NAMALWA (cell line): ENCODE results near the gene SLC16A7.
"Not testable (repeated sequence)": the region's sequence is repeated elsewhere in the genome, so short reads cannot be mapped to it uniquely, and the experiment has no call there.

ENCODE experiments used
- DNase-seq: peaks from one replicate; pipeline ENCODE4 v3.0.0-alpha.2; 2015; ENCODE audit warnings: low spot score

SLC16A7 gene

DNA sequence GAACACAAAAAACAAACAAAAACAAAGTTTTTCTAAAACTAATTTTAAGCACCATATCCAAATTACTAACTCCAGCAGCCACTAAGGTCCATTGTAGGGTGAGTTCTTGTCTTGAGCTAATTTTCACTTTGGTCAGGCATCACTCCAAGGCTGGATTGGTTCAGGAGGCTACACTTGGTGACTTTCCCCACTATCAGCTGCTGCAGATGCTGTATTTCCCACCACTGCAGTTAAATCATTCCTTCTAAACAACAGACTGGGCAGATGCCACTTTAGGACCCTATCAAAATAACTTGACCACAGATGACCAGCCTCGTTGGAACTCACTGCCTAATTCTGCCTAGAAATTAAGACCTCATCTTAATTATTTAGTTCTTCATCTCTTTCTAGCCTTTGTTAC is 140.5 kb downstream of the SLC16A7 start:
- DNase-seq, result no peak

- DNase-seq, result no peak
These were observed 141.0 kb downstream of the SLC16A7 start for GRCh38 chr12:59736786-59737185.

DNA sequence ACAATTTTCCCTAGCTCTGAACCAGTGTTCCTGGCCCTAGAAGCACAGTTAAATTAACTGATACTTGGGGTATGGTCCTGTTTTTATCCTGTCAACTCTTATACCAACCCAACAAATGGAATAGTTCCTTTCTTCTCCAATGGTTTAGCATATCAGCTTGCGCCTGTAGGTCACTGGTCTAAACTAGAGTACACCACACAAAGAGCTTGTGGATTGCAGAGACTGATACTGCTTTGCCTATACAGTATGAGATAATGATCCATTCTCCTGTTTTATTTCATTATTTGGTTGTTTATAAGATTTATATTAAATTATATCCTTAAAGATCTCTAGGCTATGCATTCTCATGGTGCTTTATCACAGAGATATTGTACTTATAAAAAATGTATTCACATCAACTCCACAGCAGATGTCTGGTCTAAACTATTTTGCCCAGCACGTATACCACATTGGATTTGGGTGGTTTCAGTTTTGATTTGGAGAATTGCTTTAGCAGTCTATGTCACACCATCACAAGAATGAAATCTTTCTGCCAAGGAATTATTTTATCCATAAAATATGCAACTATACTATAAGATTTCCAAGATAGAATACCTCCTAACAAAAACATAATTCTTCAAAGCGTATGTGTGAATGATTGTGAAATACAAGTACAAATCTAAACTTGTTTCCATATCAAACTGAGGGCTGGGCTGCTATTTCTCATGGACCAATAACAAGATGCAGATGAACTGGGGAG is 142.1 kb downstream of the SLC16A7 start:
- no peak for DNase-seq

DNA sequence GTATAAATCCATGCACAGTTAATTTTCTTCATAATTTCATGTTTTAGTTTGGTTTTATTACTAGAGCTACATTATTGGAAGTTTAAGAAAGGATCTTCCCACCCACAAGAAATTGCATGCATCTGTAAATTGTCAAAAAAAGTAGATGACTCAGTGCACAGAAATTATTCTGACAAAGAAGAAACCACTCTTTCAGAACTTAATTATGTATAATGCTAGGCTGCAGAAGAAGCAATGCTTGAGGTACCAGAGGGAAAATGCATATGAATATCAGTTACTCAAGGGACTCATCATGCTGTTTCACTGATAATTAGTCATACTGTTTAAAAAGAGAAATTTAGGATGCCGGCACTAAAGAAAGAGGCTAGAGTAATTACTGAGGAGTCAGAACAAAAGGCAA is 147.0 kb downstream of the SLC16A7 start:
- DNase-seq, result no peak

DNA sequence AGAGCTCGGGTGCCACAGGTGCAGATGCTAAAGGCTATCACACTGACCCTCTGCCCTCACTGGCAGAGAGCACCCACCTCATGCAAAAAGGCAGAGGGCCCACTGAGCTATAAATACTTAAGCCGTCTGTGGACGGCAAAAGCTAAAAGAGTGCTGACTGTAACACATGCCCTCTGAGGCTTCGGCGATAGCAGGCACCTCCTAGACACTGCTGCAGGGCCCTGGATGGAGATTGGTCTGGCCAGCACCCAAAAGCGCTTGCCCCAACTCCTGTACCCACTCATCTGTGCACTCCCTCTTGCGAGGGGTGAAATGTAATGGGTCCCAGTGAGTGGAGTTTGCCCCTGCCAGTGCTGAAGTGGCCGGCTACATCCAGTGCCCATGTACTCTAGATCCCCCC is 148.7 kb downstream of the SLC16A7 start:
- no peak for DNase-seq

- DNase-seq, result not testable (repeated sequence)
These were observed 155.3 kb downstream of the SLC16A7 start for GRCh38 chr12:59751091-59751490.

- no peak for DNase-seq
These were observed 165.7 kb downstream of the SLC16A7 start for GRCh38 chr12:59761542-59761941.

DNA sequence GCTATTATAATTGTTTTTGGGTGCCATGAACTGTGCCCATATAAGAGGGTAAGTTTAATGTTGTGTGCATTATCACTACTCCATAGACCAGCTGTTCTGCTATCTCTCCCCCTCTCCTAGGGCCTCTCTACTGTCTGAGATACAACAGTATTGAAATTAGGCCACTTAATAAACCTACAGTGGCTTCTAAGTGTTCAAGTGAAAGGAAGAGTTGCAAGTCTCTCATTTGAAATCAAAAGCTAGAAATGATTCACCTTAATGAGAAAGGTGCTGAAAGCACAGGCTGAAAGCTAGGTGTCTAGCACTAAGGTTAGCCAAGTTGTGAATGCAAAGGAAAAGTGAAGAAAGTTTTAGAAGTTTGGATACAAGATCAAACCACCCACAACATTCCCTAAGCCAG is 168.0 kb downstream of the SLC16A7 start:
- DNase-seq, result no peak

GRCh38 chr12:59768031-59768430 is 172.2 kb downstream of the SLC16A7 start:
- no peak for DNase-seq

DNA sequence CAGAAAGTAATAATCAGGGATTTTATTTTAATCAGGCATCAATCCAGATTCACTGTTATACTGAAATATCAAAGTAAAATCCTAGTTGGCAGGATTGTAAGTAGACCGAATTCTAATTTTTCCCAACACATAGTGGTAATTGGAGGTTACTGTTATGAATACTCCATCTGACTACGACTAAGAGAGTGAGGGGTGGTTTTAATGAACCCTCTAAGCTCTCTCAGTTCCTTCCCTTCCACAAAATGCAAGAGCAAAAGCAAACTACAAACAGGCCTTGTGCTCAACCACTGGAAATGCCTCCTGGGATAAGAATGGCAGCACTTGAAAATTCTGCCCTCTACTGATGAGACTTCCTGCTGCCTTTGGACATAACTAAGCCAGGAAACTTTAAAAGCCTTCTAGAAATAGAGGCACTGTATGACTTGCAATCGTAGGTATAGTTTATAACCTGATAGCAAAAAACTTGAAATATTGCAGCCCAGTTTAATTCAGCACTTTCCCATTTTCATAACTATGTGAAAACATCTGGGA is 184.8 kb downstream of the SLC16A7 start:
- DNase-seq, result peak; percentile 19

DNA sequence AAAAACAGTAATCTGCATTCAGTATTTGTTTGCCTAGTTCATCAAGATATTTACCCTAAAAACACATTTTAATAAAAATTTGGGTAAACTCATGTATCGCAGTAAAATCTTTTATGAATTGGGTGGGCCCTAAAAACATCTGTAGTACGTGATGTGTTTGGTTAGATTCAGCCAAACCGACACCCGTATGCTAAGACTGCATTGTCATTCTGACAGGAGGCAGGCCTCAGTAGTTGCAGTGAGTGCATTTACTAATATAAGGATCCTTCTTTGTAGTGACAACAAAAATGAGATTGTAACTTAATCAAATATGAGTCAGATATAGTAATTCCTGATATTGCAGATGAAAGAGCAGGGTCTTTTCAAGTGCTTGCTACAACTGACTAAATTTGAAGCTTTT is 191.8 kb downstream of the SLC16A7 start:
- no peak for DNase-seq

DNA sequence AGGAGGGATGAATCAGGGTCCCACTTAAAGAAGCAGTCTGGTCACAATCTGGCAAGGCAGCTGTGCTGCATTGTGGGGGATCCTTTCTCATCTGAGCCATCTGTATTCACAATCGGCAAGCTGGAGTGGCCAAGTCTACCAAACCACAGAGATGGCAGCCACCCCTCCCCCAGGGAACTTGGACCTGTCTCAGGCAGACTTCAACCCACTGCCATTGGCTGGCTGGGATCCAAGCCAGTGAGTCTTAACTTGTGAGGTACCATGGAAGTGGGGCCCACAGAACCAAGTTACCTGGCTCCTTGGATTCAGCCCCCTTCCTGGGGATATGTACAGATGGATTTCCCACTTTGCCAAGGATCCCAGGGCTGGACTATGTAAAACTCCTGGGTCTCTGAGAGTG is 196.8 kb downstream of the SLC16A7 start:
- DNase-seq, result no peak

DNA sequence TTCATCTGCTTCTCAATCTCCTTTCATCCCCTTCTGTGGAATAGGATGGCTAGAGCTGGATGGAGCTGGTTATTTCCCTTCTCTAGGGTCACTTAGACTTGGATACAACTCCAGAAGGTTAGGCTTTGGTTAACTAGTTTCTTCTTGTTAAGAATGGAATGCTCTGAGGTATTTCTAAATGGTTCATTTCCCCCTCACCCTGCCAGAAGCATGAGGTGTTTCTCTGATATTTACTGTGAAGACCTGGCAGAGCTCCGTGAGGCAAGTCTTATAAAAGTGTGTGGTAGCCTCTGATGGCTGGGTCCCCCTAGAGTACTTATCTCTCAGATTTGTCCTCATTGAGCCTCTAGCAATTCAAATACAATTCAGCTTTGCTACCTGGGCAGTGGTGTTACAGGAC is 207.9 kb downstream of the SLC16A7 start:
- DNase-seq, result no peak

- DNase-seq, result peak; percentile 68
These were observed 212.6 kb downstream of the SLC16A7 start for GRCh38 chr12:59808317-59808910.

- no peak for DNase-seq
These were observed 216.2 kb downstream of the SLC16A7 start for GRCh38 chr12:59811991-59812390.

GRCh38 chr12:59812716-59813115 is 216.9 kb downstream of the SLC16A7 start:
- DNase-seq, result no peak

DNA sequence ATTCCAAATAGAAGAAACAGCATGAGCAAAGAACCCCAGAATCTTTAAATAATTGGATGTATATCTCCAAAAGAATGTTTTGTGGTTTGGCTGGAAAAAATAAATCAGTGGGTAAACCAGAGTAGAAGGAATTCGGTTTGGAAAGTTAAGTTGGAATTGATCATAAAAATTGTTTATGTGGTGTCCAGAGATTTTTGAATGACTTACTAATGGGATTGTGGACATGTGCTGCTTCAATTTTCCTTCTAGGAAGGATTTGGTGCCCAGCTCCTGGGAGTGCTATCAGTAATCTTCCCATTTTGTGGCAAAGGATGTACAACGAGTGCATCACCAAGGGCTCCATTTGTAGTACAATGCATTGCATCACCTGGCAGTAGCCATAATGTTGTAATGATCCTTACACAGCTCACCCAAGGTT is 224.8 kb downstream of the SLC16A7 start:
- DNase-seq, result no peak

DNA sequence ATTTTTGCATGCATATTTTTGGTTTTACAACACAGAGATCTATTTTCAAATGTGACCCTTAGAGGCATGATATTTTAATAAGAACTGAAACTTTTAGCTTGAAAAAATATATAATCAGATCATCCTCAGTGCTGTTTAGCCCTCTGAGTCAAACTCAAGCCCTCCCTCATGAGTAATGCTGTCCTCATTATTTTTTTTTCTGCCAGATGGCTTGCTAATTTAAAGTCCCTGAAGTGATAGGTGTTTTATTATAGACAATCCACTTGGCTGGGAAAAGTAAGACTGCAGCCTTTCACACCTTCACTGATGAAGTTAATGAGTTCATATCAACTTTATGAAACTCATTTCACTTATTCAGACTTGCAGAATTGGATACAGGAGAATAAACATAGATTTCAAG is 227.7 kb downstream of the SLC16A7 start:
- DNase-seq, result no peak

DNA sequence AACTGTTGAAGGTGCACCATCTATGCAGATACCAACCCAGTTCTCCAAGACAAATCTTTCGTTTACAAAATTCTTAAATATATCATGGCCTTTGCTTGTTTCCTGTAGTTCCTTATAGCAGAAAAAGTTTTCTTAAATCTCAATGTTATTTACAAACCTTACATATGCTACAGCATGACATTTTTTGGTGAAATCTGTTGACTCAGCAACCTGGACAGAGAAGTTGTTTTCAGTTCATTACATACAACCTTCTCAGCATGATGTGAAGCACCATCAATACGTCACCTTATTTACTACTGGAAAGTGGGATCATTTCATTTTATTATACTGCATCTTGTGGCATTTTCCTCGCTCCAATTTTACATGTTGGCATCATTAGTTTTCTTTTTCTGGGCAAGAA is 231.9 kb downstream of the SLC16A7 start:
- no peak for DNase-seq

DNA sequence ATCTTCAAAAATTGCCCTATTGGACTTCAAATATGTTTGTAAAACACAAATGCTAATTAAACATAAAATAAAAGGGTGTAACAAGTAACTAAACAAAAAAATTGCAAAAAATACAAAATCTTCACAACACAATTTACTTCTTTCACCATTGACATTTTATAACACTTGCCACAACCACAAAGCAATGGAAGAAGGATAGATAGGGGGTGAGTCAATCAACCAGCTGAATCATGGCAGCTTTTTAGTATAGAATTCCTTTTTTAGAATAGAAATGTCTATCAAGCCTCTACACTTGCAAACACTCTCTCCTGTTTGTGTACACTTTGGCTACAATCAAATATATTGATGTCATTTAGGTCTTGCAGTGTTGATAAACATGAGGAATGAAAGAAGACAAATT is 232.7 kb downstream of the SLC16A7 start:
- no peak for DNase-seq

DNA sequence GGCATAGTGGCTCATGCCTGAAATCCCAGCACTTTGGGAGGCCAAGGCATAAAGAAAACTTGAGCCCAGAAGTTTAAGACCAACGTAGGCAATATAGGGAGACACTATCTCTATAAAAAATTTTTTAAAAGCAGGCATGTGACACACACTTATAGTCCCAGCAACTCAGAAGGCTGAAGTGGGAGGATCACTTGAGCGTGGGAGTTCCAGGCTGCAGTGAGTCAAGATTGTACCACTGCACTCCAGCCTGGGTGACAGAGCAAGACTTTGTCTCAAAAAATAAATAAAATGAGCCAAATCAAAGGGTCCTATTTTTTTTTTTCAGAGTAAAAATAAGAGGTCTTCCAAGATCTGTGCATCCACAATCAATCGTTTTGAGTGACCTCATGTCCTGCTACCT is 237.6 kb downstream of the SLC16A7 start:
- no peak for DNase-seq

GRCh38 chr12:59834659-59835474 is 239.0 kb downstream of the SLC16A7 start:
- DNase-seq, result peak; percentile 49
